Trophoblast cell (in vitro differentiated cells and primary cell): ENCODE measurements around the gene TECR.

Source experiments
- DNase-seq, 2 donors: peaks; one replicate each; pipeline ENCODE4 v3.0.0-alpha.2; 2016
- H2AFZ ChIP-seq: 2 replicates; pipeline ENCODE4 v1.6.1; 2013; ENCODE audit warnings: low read length, moderate library complexity, mild to moderate bottlenecking; ENCODE audit not compliant: insufficient read depth, poor library complexity
- H2AK5ac ChIP-seq: 2 replicates; pipeline ENCODE4 v1.6.1; 2013; ENCODE audit warnings: mild to moderate bottlenecking, low read length
- H2BK120ac ChIP-seq: 2 replicates; pipeline ENCODE4 v1.6.1; 2013; ENCODE audit warnings: low read length, mild to moderate bottlenecking, moderate library complexity; ENCODE audit not compliant: insufficient read depth, poor library complexity
- H2BK12ac ChIP-seq: 2 replicates; pipeline ENCODE4 v1.6.1; 2013; ENCODE audit warnings: mild to moderate bottlenecking, low read length, moderate library complexity
- H2BK5ac ChIP-seq: 2 replicates; pipeline ENCODE4 v1.6.1; 2013; ENCODE audit warnings: low read length, low read depth, moderate library complexity, mild to moderate bottlenecking; ENCODE audit not compliant: poor library complexity
- H3K14ac ChIP-seq: 2 replicates; pipeline ENCODE4 v1.6.1; 2013; ENCODE audit warnings: mild to moderate bottlenecking, low read length
- H3K18ac ChIP-seq: 2 replicates; pipeline ENCODE4 v1.6.1; 2013; ENCODE audit warnings: mild to moderate bottlenecking, low read length
- H3K23ac ChIP-seq: 2 replicates; pipeline ENCODE4 v1.6.1; 2013; ENCODE audit warnings: low read length
- H3K27ac ChIP-seq: 2 replicates; pipeline ENCODE4 v1.5.1; 2013; ENCODE audit warnings: low read depth, mild to moderate bottlenecking, inconsistent platforms, low read length, moderate library complexity
- H3K27me3 ChIP-seq: 2 replicates; pipeline ENCODE4 v1.6.1; 2013; ENCODE audit warnings: inconsistent platforms, mild to moderate bottlenecking, low read length, moderate library complexity; ENCODE audit not compliant: insufficient read depth
- H3K36me3 ChIP-seq, 2 experiments: 1 replicate in 1 of 2; 2 replicates in 1 of 2; pipeline ENCODE4 v1.6.1; 2013; ENCODE audit warnings: low read length in 2 of 2, mild to moderate bottlenecking in 2 of 2, moderate library complexity in 1 of 2; ENCODE audit not compliant: insufficient read depth in 2 of 2, control insufficient read depth in 1 of 2
- H3K4ac ChIP-seq: 2 replicates; pipeline ENCODE4 v1.6.1; 2013; ENCODE audit warnings: low read depth, mild to moderate bottlenecking, low read length, moderate library complexity
- H3K4me1 ChIP-seq, 2 experiments: 1 replicate in 1 of 2; 2 replicates in 1 of 2; pipeline ENCODE4 v1.6.1; 2013; ENCODE audit warnings: low read length in 2 of 2, mild to moderate bottlenecking in 2 of 2, moderate library complexity in 1 of 2; ENCODE audit not compliant: insufficient read depth in 2 of 2, control insufficient read depth in 1 of 2
- H3K4me2 ChIP-seq: 2 replicates; pipeline ENCODE4 v1.6.1; 2013; ENCODE audit warnings: inconsistent platforms, mild to moderate bottlenecking, low read length, moderate library complexity
- H3K4me3 ChIP-seq: 2 replicates; pipeline ENCODE4 v1.5.1; 2013; ENCODE audit warnings: mild to moderate bottlenecking, low read depth, low read length, inconsistent platforms
- H3K79me1 ChIP-seq: one replicate; pipeline ENCODE4 v1.6.1; 2013; ENCODE audit warnings: low read length
- H3K79me2 ChIP-seq: 2 replicates; pipeline ENCODE4 v1.6.1; 2013; ENCODE audit warnings: low read length, mild to moderate bottlenecking; ENCODE audit not compliant: control insufficient read depth, insufficient read depth, poor library complexity
- H3K9ac ChIP-seq: 2 replicates; pipeline ENCODE4 v1.6.1; 2013; ENCODE audit warnings: mild to moderate bottlenecking, low read length
- H3K9me3 ChIP-seq: 2 replicates; pipeline ENCODE4 v1.6.1; 2013; ENCODE audit warnings: low read depth, mild to moderate bottlenecking, control low read depth, inconsistent platforms, low read length; ENCODE audit not compliant: insufficient read depth
- H4K12ac ChIP-seq: 2 replicates; pipeline ENCODE4 v1.6.1; 2013; ENCODE audit warnings: low read depth, mild to moderate bottlenecking, low read length, moderate library complexity
- H4K8ac ChIP-seq: 2 replicates; pipeline ENCODE4 v1.6.1; 2013; ENCODE audit warnings: low read depth, mild to moderate bottlenecking, low read length, moderate library complexity
- H4K91ac ChIP-seq: one replicate; pipeline ENCODE4 v1.6.1; 2013; ENCODE audit warnings: low read depth, mild to moderate bottlenecking, low read length, moderate library complexity
- WGBS: extraction: QIAGEN DNeasy Blood & Tissue Kit; methylation state at CpG from one replicate; pipeline ENCODE4 v1.1.7; 2013; ENCODE audit warnings: missing lambda C conversion rate; ENCODE audit not compliant: insufficient read length, insufficient coverage; ENCODE audit errors: extremely low coverage; 5-methylcytosine and 5-hydroxymethylcytosine counted together

The TECR gene

DNA sequence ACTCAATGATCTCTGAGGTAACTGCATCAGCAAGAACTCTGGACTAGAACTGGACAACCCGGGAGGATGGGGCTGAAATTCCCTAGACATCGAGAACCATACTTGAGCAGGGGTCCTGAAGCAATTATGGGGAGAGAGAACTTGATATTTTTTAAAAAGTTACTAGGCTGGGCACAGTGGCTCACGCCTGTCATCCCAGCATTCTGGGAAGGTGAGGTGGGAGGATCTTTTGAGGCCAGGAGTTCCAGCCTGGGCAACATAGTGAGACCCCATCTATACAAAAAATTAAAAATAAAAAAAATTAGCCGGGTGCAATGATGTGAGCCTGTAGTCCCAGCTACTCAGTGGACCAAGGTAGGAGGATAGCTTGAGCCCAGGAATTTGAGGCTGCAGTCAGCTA lies 8.9 kb upstream of the TECR start:
- Histone ChIP-seq H4K12ac (no peak overlapping the region), H3K18ac (no peak overlapping the region), H3K79me2 (peaks cover 18% of the 10 kb centered on the region), H2AK5ac (no peak overlapping the region), H3K14ac (no peak overlapping the region), H3K4me2 (no peak overlapping the region), H2AFZ (no peak overlapping the region), H2BK5ac (no peak overlapping the region), H3K79me1 (peaks cover 15% of the 10 kb centered on the region), H3K23ac (no peak overlapping the region), H2BK120ac (no peak overlapping the region), H3K9me3 (no peaks in the 10 kb centered on the region), H2BK12ac (no peak overlapping the region), H3K4me3 (no peak overlapping the region), H4K8ac (no peak overlapping the region), H3K27ac (no peak overlapping the region), H3K9ac (no peak overlapping the region), H4K91ac (no peak overlapping the region), H3K27me3 (no peaks in the 10 kb centered on the region), H3K4ac (no peak overlapping the region), H3K4me1 (peaks cover 12% of the 10 kb centered on the region in 2 experiments), H3K36me3 (peaks cover 11 to 12% of the 10 kb centered on the region in 2 experiments)
- WGBS = no CpG with 5 or more reads among the region's 4 CpGs
- DNase-seq = no peak

- Histone ChIP-seq H3K79me2 (peaks cover 4% of the 10 kb centered on the region), H3K4me3 (no peak overlapping the region), H3K36me3 (no peaks in the 10 kb centered on the region), H4K91ac (peak overlapping the region; percentile 85), H3K79me1 (peaks cover 23% of the 10 kb centered on the region), H2BK5ac (peak overlapping the region; percentile 51), H3K14ac (peak overlapping the region; percentile 16), H2BK120ac (peak overlapping the region; percentile 12), H2AK5ac (no peak overlapping the region), H4K12ac (no peak overlapping the region), H2BK12ac (peak overlapping the region; percentile 31), H3K27ac (peak overlapping the region; percentile 85), H3K9ac (no peak overlapping the region), H3K4ac (no peak overlapping the region), H4K8ac (peak overlapping the region; percentile 3), H3K18ac (no peak overlapping the region), H2AFZ (no peak overlapping the region), H3K23ac (no peak overlapping the region), H3K9me3 (peaks cover 2% of the 10 kb centered on the region), H3K4me2 (peak overlapping the region; percentile 34), H3K27me3 (no peaks in the 10 kb centered on the region), H3K4me1 (peaks cover 16% of the 10 kb centered on the region in 2 experiments)
- DNase-seq = peak; percentile 32 to 33
- no CpG with 5 or more reads among the region's 6 CpGs for WGBS
These were observed 3.7 kb upstream of the TECR start for GRCh38 chr19:14525729-14526128.

DNA sequence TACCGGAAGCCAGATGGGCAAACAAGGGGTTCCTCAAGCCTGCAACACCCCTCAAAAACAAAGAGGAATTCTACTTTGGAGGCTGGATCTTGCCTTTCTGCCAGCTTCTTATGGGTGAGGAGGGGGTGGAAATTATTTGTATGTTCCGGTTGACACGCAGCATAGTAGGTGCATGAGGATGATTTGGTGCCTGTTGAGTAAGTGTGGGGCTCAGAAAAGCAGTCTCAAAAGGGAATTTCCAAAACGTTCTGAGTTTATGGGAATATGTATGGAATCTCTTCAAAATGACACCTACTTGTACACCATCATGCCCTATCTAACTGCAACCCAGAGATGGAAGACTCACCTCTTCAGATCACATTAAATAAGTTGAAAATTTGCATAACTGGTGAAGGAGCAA lies 3.0 kb upstream of the TECR start:
- H3K4me3 ChIP-seq = no peak overlapping the region
- H3K9ac ChIP-seq = no peak overlapping the region
- peak overlapping the region; percentile 45 for H4K8ac ChIP-seq
- peak overlapping the region; percentile 16 for H3K14ac ChIP-seq
- H3K9me3 ChIP-seq = peaks cover 2% of the 10 kb centered on the region
- peak overlapping the region; percentile 2 for H2AK5ac ChIP-seq
- peak overlapping the region; percentile 51 for H2BK5ac ChIP-seq
- no peak for DNase-seq
- peaks cover 6% of the 10 kb centered on the region for H3K79me2 ChIP-seq
- no peak overlapping the region for H4K12ac ChIP-seq
- H3K18ac ChIP-seq = no peak overlapping the region
- peak overlapping the region; percentile 34 for H3K4me2 ChIP-seq
- H3K27me3 ChIP-seq = no peaks in the 10 kb centered on the region
- H2BK120ac ChIP-seq = peak overlapping the region; percentile 80
- peak overlapping the region; percentile 85 for H3K27ac ChIP-seq
- peak overlapping the region; percentile 50 for H2BK12ac ChIP-seq
- peak overlapping the region; percentile 85 for H4K91ac ChIP-seq
- H3K23ac ChIP-seq = no peak overlapping the region
- no peaks in the 10 kb centered on the region for H3K36me3 ChIP-seq
- no peak overlapping the region for H2AFZ ChIP-seq
- no CpG with 5 or more reads among the region's 4 CpGs for WGBS
- no peak overlapping the region for H3K4ac ChIP-seq
- peaks cover 16% of the 10 kb centered on the region in 2 experiments for H3K4me1 ChIP-seq
- H3K79me1 ChIP-seq = peaks cover 23% of the 10 kb centered on the region

DNA sequence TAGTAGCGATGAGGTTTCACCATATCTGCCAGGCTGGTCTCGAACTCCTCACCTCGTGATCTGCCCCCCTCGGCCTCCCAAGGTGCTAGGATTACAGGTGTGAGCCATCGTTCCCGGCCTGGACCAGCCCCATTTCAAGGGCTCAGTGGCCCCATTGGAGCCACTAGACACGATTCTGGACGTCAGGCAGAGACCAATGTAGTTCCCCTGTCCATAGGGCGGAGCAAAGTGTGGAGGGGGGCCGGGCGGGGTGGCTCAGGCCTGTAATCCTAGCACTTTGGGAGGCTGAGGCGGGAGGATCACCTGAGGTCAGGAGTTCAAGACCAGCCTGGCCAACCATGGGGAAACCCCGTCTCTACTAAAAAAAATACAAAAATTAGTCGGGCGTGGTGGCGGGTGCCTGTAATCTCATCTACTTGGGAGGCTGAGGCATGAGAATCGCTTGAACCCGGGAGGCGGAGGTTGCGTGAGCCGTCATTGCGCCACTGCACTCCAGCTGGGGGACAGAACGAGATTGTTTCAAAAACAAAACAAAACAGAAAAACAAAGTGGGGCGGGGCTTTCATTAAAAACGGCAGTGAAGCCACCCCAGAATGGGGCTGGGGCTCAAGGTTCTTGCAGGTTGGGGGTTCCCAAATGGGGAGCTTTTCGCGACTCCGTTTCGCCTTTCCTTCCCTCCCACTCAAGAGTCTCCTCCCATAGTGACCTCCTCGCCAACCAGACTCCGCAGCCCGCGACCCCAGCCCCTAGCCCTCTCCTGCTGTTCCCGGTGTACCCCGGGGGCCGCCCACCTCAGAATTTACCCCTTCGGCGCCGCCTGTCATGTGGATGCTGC lies 758 bp upstream of the TECR start:
- H3K4ac ChIP-seq = peak overlapping the region; percentile 23
- no CpG with 5 or more reads among the region's 39 CpGs for WGBS
- peaks cover 16 to 22% of the 10 kb centered on the region in 2 experiments for H3K4me1 ChIP-seq
- peak overlapping the region; percentile 18 for H2BK5ac ChIP-seq
- peak overlapping the region; percentile 46 for H2AFZ ChIP-seq
- H3K4me2 ChIP-seq = peak overlapping the region; percentile 94
- H4K91ac ChIP-seq = peak overlapping the region; percentile 22
- H3K18ac ChIP-seq = no peak overlapping the region
- no peak overlapping the region for H3K14ac ChIP-seq
- peak overlapping the region; percentile 71 for H3K4me3 ChIP-seq
- H3K79me2 ChIP-seq = peaks cover 6% of the 10 kb centered on the region
- H3K27ac ChIP-seq = peak overlapping the region; percentile 39
- no peaks in the 10 kb centered on the region for H3K27me3 ChIP-seq
- H2BK120ac ChIP-seq = no peak overlapping the region
- H3K36me3 ChIP-seq = no peaks in the 10 kb centered on the region
- peak in 1 of 2 donors; percentile 55 for DNase-seq
- peaks cover 23% of the 10 kb centered on the region for H3K79me1 ChIP-seq
- peaks cover 2% of the 10 kb centered on the region for H3K9me3 ChIP-seq
- peak overlapping the region; percentile 55 for H4K8ac ChIP-seq
- H3K9ac ChIP-seq = no peak overlapping the region
- H3K23ac ChIP-seq = no peak overlapping the region
- peak overlapping the region; percentile 73 for H2BK12ac ChIP-seq
- peak overlapping the region; percentile 88 for H2AK5ac ChIP-seq
- no peak overlapping the region for H4K12ac ChIP-seq
